T-helper 2 cell treated with Interferon-gamma antibody and Interleukin-4, amounts not matched to agents 100 ng/mL and 5 ng/mL, for 36 hours (primary cell): ENCODE results near the gene TDRD5. TPM values are rescaled to one million over a fixed set of nuclear protein-coding genes. Genes with fewer than 3 reads are reported as not detected.

Experiments
- intact Hi-C: fragments of 100-400 bp; cut with micrococcal nuclease; formaldehyde crosslinking; loops from one replicate; pipeline ENCODE4 v1.15.1; 2023
- total RNA-seq: library from RNA; stranded (reverse); gene quantifications from 2 replicates; pipeline ENCODE4 v1.2.3, GENCODE V29; 2022

TDRD5 gene
- total RNA-seq, 1 donor from 2014 or later = not detected

- intact Hi-C loops = no loop called here
Observed at GRCh38 chr1:179731643-179732042, 140.0 kb downstream of the TDRD5 start.

Other genes starting within 250 kb of the TDRD5 start
- gene AXDND1, start 225.9 kb upstream of the TDRD5 start, total RNA-seq = not detected in 2 replicates
- not detected in 2 replicates for gene NPHS2, start 15.9 kb upstream of the TDRD5 start, total RNA-seq
- not detected in 2 replicates for gene FAM163A, start 151.5 kb downstream of the TDRD5 start, total RNA-seq